Neural progenitor cell (in vitro differentiated cells): ENCODE measurements around the gene BTG3. TPM values are rescaled to one million over a fixed set of nuclear protein-coding genes. Genes with fewer than 3 reads are reported as not detected.

ENCODE experiments used
- DNase-seq: peaks from one replicate; pipeline ENCODE4 v3.0.0-alpha.2; 2016; ENCODE audit warnings: low spot score
- H2AFZ ChIP-seq: fragments of 200-600 bp; sonication (generic); replicated peaks from 2 replicates; pipeline ENCODE4 v1.6.1; 2016; ENCODE audit warnings: antibody characterized with exemption
- H3F3A ChIP-seq: fragments of 200-600 bp; sonication (generic); 2 replicates; pipeline ENCODE4 v1.6.1; 2016; ENCODE audit warnings: antibody characterized with exemption, low read depth
- H3K27ac ChIP-seq: fragments of 200-600 bp; sonication (generic); 2 replicates; pipeline ENCODE4 v1.5.1; 2016; ENCODE audit warnings: mild to moderate bottlenecking
- H3K27me3 ChIP-seq: fragments of 200-600 bp; sonication (generic); 2 replicates; pipeline ENCODE4 v1.6.1; 2016; ENCODE audit warnings: mild to moderate bottlenecking, moderate library complexity
- H3K36me3 ChIP-seq: fragments of 200-600 bp; sonication (generic); 2 replicates; pipeline ENCODE4 v1.5.1; 2016
- H3K4me1 ChIP-seq: fragments of 200-600 bp; sonication (generic); 2 replicates; pipeline ENCODE4 v1.6.1; 2016; ENCODE audit warnings: mixed run types
- H3K4me2 ChIP-seq: fragments of 200-600 bp; sonication (generic); 2 replicates; pipeline ENCODE4 v1.6.1; 2016
- H3K4me3 ChIP-seq: fragments of 200-600 bp; sonication (generic); 2 replicates; pipeline ENCODE4 v1.5.1; 2016
- H3K79me2 ChIP-seq: fragments of 200-600 bp; sonication (generic); 2 replicates; pipeline ENCODE4 v1.6.1; 2016; ENCODE audit warnings: low read depth
- H3K9ac ChIP-seq: fragments of 200-600 bp; sonication (generic); 2 replicates; pipeline ENCODE4 v1.6.1; 2016
- H3K9me3 ChIP-seq: fragments of 200-600 bp; sonication (generic); 2 replicates; pipeline ENCODE4 v1.5.1; 2016; ENCODE audit warnings: low read depth
- H4K20me1 ChIP-seq: fragments of 200-600 bp; sonication (generic); 2 replicates; pipeline ENCODE4 v1.6.1; 2016; ENCODE audit warnings: low read depth
- H3K27ac Mint-ChIP-seq: 3 replicates; pipeline ENCODE4 v1.8.0; 2021; ENCODE audit warnings: mixed read lengths
- H3K27me3 Mint-ChIP-seq: 2 replicates; pipeline ENCODE4 v1.8.0; 2022; ENCODE audit warnings: low read depth, mild to moderate bottlenecking, inconsistent platforms, moderate library complexity, mixed read lengths; ENCODE audit not compliant: insufficient read depth
- H3K36me3 Mint-ChIP-seq: 3 replicates; pipeline ENCODE4 v1.8.0; 2021; ENCODE audit warnings: mixed read lengths
- H3K4me1 Mint-ChIP-seq: 3 replicates; pipeline ENCODE4 v1.8.0; 2021; ENCODE audit warnings: mixed read lengths
- H3K4me3 Mint-ChIP-seq: 3 replicates; pipeline ENCODE4 v1.8.0; 2021; ENCODE audit warnings: mild to moderate bottlenecking, moderate library complexity, mixed read lengths
- H3K9me3 Mint-ChIP-seq: 3 replicates; pipeline ENCODE4 v1.8.0; 2020; ENCODE audit warnings: mixed read lengths
- CTCF ChIP-seq: fragments of 200-600 bp; sonication (generic); IDR thresholded peaks from 2 replicates; pipeline ENCODE4 v1.5.1; 2017; ENCODE audit warnings: antibody characterized with exemption, mild to moderate bottlenecking
- EZH2 ChIP-seq: fragments of 200-600 bp; sonication (generic); IDR thresholded peaks from 2 replicates; pipeline ENCODE4 v1.6.1; 2017; ENCODE audit warnings: antibody characterized with exemption, mild to moderate bottlenecking, moderate library complexity
- EZH2phosphoT487 ChIP-seq: fragments of 200-600 bp; sonication (generic); IDR thresholded peaks from 2 replicates; pipeline ENCODE4 v1.6.1; 2017; ENCODE audit warnings: antibody characterized with exemption
- total RNA-seq: library from RNA; depleted of rRNA; stranded (reverse); fragments of >200 nt; gene quantifications from 2 replicates; pipeline ENCODE4 v1.2.3, GENCODE V29; 2015; ENCODE audit warnings: low replicate concordance

BTG3 gene
- total RNA-seq, 1 donor from 2014 or later, result 39.2 TPM

- H3K27me3 ChIP-seq, result no peaks in the 10 kb centered on the region
- H2AFZ ChIP-seq, result no peak overlapping the region
- H3K36me3 ChIP-seq, result no peaks in the 10 kb centered on the region
- H3K4me2 ChIP-seq, result no peak overlapping the region
- no peak overlapping the region for H3K9ac ChIP-seq
- no peaks in the 10 kb centered on the region for H3K9me3 ChIP-seq
- no peak overlapping the region for H3K27ac ChIP-seq
- DNase-seq, result no peak
- H3K27ac Mint-ChIP-seq, result no peak overlapping the region
- H3K4me1 ChIP-seq, result no peaks in the 10 kb centered on the region
- H4K20me1 ChIP-seq, result no peaks in the 10 kb centered on the region
- H3K9me3 Mint-ChIP-seq, result peaks cover 9% of the 10 kb centered on the region
- no peaks in the 10 kb centered on the region for H3F3A ChIP-seq
- H3K4me3 ChIP-seq, result no peak overlapping the region
- H3K36me3 Mint-ChIP-seq, result peaks cover 7% of the 10 kb centered on the region
- H3K79me2 ChIP-seq, result no peaks in the 10 kb centered on the region
- TF ChIP-seq CTCF (no peak), EZH2phosphoT487 (no peak), EZH2 (no peak)
- H3K27me3 Mint-ChIP-seq, result no peaks in the 10 kb centered on the region
- peaks cover 8% of the 10 kb centered on the region for H3K4me1 Mint-ChIP-seq
- H3K4me3 Mint-ChIP-seq, result no peak overlapping the region
Observed at GRCh38 chr21:17640821-17641220, 28.1 kb upstream of the BTG3 start.

GRCh38 chr21:17636711-17637110 is 24.0 kb upstream of the BTG3 start:
- no peak overlapping the region for H3K27ac Mint-ChIP-seq
- DNase-seq, result no peak
- Histone ChIP-seq H2AFZ (no peak overlapping the region), H3K4me3 (no peak overlapping the region), H3F3A (no peaks in the 10 kb centered on the region), H3K27ac (no peak overlapping the region), H3K9me3 (no peaks in the 10 kb centered on the region), H4K20me1 (no peaks in the 10 kb centered on the region), H3K27me3 (no peaks in the 10 kb centered on the region), H3K4me2 (no peak overlapping the region), H3K36me3 (no peaks in the 10 kb centered on the region), H3K4me1 (no peaks in the 10 kb centered on the region), H3K9ac (no peak overlapping the region), H3K79me2 (no peaks in the 10 kb centered on the region)
- H3K36me3 Mint-ChIP-seq, result peaks cover 7% of the 10 kb centered on the region
- no peaks in the 10 kb centered on the region for H3K27me3 Mint-ChIP-seq
- no peak overlapping the region for H3K4me3 Mint-ChIP-seq
- peaks cover 9% of the 10 kb centered on the region for H3K9me3 Mint-ChIP-seq
- no peak for TF ChIP-seq EZH2phosphoT487
- TF ChIP-seq EZH2, result no peak
- no peak for TF ChIP-seq CTCF
- no peaks in the 10 kb centered on the region for H3K4me1 Mint-ChIP-seq

- TF ChIP-seq EZH2, result no peak
- TF ChIP-seq EZH2phosphoT487, result no peak
- TF ChIP-seq CTCF, result no peak
- H3K9me3 Mint-ChIP-seq, result no peaks in the 10 kb centered on the region
- H3K27ac Mint-ChIP-seq, result no peak overlapping the region
- H3K4me2 ChIP-seq, result no peak overlapping the region
- H3K9ac ChIP-seq, result no peak overlapping the region
- peaks cover 4% of the 10 kb centered on the region for H3K36me3 Mint-ChIP-seq
- no peak overlapping the region for H2AFZ ChIP-seq
- no peaks in the 10 kb centered on the region for H3K27me3 ChIP-seq
- no peak overlapping the region for H3K4me3 Mint-ChIP-seq
- H3K9me3 ChIP-seq, result no peaks in the 10 kb centered on the region
- no peak overlapping the region for H3K4me3 ChIP-seq
- no peaks in the 10 kb centered on the region for H3K79me2 ChIP-seq
- no peaks in the 10 kb centered on the region for H3K4me1 ChIP-seq
- H3K27me3 Mint-ChIP-seq, result no peaks in the 10 kb centered on the region
- H4K20me1 ChIP-seq, result no peaks in the 10 kb centered on the region
- no peaks in the 10 kb centered on the region for H3F3A ChIP-seq
- no peaks in the 10 kb centered on the region for H3K36me3 ChIP-seq
- H3K4me1 Mint-ChIP-seq, result no peaks in the 10 kb centered on the region
- no peak for DNase-seq
- H3K27ac ChIP-seq, result no peak overlapping the region
Observed at GRCh38 chr21:17631195-17631594, 18.5 kb upstream of the BTG3 start.

- Histone ChIP-seq H3K4me1 (no peaks in the 10 kb centered on the region), H3K27ac (no peak overlapping the region), H3K79me2 (no peaks in the 10 kb centered on the region), H3K9me3 (no peaks in the 10 kb centered on the region), H3F3A (no peaks in the 10 kb centered on the region), H3K4me3 (no peak overlapping the region), H2AFZ (no peak overlapping the region), H3K36me3 (no peaks in the 10 kb centered on the region), H3K9ac (no peak overlapping the region), H3K27me3 (no peaks in the 10 kb centered on the region), H4K20me1 (no peaks in the 10 kb centered on the region), H3K4me2 (no peak overlapping the region)
- TF ChIP-seq EZH2phosphoT487, result no peak
- TF ChIP-seq CTCF, result no peak
- TF ChIP-seq EZH2, result no peak
- peaks cover 2% of the 10 kb centered on the region for H3K9me3 Mint-ChIP-seq
- H3K4me1 Mint-ChIP-seq, result no peaks in the 10 kb centered on the region
- peaks cover 6% of the 10 kb centered on the region for H3K36me3 Mint-ChIP-seq
- no peak overlapping the region for H3K27ac Mint-ChIP-seq
- no peak for DNase-seq
- no peak overlapping the region for H3K4me3 Mint-ChIP-seq
- no peaks in the 10 kb centered on the region for H3K27me3 Mint-ChIP-seq
Observed at GRCh38 chr21:17622018-17622417, 9.3 kb upstream of the BTG3 start.
